LNCAP (cell line): Measurements from ENCODE around the gene MPV17L.

Experiments used
- CTCF ChIP-seq: fragments of 450-650 bp; IDR thresholded peaks from 2 replicates; pipeline ENCODE4 v1.5.1; 2017; ENCODE audit warnings: mild to moderate bottlenecking

The MPV17L gene

DNA sequence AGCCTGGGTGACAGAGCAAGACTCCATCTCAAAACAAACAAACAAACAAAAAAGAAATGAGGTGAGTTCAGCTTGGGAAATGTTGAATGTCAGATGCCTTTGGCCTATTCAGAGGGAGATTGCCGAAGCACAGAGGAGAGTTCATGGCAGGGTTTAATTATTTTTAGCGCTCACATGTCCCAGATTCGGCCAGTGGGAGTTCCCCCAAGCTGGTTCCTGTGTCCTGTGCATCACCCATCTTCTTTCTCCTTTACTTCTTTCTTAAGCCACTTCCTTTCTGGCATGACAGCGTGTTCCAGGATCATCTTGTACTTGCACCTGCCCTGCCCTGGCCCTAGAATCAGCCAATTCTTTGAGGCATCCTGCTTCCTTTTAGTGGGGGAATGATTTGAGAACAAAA lies 9.2 kb downstream of the MPV17L start:
- no peak for TF ChIP-seq CTCF

DNA sequence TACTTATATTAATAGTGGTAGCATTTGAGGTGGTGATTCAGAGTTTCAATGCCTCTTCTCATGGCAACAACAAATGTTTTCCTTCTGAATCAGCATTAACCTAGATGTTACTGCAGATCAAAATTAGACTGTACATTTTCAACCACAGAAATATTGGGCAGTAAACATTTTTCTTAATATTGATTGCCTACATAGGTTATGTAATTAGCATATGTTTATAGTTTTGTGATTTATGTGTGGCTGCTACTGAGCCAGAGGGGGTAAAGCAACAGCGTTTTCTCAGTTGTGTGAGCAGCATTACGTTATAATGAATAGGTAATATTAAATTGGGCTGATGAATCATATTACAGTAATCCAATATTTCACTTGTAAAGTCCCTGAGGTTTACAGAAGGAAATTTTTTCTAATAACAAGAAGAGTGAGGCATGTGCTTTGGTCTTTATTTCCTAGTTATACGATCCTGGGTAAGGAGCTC lies 20.0 kb downstream of the MPV17L start:
- TF ChIP-seq CTCF, result no peak

GRCh38 chr16:15417197-15417596 lies 21.6 kb downstream of the MPV17L start:
- no peak for TF ChIP-seq CTCF

DNA sequence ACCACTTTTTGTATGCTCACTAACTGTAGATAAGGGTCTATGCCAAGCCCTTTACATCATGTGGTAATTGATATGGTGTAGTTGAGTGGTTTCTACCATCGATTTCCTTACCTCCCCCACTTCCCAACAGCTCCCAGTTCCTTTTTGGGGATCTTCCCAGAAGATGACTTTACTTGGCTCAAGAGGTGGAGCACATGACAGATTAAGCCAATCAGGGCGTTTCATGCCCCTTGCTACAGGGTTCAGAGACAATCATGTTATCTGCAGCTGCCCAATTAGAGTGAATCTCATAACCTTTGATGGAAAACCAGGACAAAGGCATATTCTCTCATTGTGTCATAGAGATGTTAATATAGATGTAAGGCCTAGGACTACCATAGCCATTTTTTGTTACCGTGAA lies 22.7 kb downstream of the MPV17L start:
- TF ChIP-seq CTCF, result no peak

GRCh38 chr16:15422222-15422621 lies 26.7 kb downstream of the MPV17L start:
- TF ChIP-seq CTCF, result no peak

- no peak for TF ChIP-seq CTCF
Observed at GRCh38 chr16:15425861-15426260, 30.3 kb downstream of the MPV17L start.

DNA sequence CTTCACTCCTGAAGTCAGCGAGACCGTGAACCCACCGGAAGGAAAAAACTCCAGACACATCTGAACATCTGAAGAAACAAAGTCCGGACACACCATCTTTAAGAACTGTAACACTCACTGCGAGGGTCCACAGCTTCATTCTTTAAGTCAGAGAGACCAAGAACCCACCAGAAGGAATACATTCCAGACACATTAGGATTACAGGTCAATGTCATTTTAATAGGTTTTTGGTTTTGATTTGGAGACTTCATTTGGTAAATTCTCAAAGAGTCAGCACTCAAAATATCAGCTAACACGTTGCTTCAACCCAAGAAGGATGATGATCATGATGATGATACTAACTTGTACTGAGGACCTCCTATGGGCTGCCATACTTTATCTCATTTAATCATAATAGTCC lies 31.2 kb downstream of the MPV17L start:
- no peak for TF ChIP-seq CTCF

DNA sequence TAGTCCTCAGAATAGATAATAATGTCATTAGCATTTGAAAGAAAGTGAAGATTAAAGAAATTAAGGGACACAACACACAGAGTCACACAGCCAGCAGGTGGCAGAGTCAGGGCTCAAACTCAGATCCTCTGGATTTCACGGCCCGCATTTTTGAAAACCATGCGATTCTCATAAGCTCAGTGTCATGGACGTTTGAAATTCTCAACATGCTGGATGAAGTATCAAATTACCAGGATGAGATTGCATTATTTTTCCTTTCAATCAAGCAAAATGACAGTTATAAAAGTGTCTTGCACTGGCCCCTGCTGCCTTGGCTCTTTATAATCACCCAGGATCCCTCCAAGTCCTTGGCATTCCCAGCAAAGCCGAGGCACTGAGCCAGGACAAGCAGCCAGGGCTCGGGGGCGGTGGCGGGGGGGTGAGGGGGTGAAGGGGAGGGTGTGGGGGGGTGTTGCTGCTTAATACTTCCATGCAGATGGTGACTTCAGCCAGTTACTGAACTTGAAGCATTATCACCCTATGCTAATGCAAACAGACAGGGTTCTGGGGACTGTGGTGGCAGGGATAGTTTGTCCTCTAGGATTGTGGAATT lies 32.2 kb downstream of the MPV17L start:
- TF ChIP-seq CTCF, result peak; percentile 78
